ENCODE results near the gene USP34.
"Not testable (repeated sequence)": the region's sequence is repeated elsewhere in the genome, so short reads cannot be mapped to it uniquely, and the experiment has no call there.

Gene USP34

DNA sequence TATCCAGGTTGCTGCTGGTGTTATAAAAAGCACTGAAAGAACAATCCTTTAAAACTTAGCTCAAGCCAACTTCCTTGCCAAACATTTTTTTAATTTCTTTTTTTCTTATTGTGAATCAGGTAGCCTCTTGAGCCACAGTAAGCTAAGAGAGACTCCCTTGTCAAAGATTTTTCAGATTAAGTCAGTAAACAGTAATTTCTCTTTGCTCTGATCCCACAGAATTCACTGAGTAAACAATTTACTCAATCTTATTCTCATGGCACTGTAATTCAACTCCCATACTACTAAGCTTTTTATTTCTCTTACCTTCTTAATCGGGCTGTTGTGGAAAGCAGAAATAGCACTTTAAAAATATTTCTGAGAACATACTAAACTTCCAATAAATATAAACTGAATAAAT is 226.2 kb downstream of the USP34 start:
- no peak for DNase-seq

DNA sequence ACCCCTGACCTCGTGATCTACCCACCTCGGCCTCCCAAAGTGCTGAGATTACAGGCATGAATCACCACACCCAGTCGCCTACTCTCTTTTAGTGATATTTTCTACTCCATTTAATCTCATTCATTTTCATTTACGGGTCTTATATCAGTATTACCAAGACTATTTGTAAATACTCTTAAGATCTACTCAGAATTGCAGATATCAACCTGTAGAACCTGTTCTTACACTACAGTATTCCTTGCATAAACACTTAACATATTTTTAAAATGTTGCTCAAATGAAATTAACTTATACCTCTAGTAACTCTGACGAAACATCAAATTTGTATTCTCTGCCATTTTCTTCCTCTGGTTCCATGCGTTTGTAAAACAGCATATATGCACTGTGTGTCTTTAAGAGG is 229.6 kb downstream of the USP34 start:
- no peak for DNase-seq

DNA sequence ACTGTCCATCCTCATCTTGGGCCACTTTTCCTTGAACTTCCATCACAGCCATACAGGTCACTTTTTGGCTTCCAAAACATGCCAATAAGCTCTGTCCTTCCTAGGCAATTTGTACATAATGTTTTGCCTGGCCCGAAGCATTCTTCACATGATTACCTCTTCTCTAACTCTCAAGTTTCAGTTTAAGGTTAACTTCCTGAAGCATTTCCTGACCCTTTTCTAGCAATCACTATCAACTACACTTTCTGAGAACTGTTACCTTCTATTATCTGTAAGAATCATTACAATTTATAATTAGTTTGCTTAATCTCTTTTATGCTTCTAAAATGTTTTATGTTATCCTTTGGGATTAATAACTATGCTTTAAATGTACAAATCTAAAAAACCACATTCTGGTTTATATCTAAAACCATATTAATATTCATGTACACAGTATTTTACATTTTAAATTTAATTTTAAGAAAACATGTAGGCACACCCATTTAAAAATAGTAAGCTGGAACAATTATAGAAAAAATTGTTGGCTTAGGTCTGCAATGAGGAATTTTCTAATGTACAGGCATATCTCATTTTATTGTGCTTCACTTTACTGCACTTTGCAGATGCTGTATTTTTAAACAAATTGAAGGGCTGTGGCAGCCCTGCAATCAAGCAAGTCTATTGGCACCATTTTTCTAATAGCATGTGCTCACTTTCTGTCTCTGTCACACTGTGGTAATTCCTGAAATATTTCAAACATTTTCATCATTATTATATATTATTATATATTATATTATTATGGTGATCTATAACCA is 232.5 kb downstream of the USP34 start:
- no peak for DNase-seq

DNA sequence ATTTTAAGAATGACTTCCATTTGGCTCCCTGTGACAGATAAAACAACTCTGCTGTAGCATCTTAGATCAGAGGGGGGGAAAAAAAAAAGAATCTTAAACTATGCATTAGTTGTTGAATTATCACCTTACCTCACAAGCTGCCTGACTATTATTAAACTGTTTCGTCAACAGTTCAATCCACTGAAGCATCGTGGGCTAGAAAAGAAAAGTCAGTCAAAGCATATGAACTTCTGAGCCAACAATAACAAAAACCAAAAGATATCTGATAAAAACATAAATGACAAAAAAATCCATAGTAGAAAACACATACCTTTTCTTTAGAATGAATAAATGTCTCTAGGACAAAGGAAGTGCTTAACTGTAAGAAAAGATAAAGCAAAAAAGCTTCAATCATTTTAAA is 235.2 kb downstream of the USP34 start:
- no peak for DNase-seq

DNA sequence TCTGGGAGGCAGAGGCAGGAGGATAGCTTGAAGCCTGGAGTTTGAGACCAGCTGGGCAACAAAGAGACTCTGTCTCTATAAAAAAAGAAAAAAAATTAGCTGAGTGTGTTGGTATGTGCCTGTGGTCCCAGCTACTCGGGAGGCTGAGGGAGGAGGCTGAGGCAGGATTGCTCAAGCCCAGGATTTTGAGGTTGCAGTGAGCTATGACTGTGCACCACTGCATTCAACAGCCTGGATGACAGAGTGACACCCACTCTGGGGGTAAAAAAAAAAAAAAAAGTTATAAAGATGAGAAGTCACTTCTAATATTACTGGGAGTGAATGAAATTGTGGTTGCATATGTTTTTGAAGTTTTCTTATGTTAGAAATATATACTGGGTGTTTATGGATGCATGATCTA is 237.3 kb downstream of the USP34 start:
- no peak for DNase-seq

DNA sequence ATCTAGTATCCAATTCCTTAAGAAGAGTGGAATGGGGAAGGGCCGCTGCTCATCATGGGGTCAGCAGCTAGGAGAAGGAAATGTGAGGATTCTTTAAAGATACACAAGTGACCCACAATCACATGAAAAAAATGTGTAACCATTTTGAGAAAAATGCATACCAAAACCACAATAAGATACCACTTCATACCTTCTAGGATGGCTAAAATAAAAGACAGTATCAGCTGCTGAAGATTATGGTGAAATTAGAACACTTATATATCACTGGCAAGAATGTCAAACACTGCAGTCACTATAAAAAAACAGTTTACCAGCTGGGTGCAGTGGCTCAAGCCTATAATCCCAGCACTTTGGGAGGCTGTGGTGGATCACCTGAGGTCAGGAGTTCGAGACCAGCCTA is 241.0 kb downstream of the USP34 start:
- no peak for DNase-seq

DNA sequence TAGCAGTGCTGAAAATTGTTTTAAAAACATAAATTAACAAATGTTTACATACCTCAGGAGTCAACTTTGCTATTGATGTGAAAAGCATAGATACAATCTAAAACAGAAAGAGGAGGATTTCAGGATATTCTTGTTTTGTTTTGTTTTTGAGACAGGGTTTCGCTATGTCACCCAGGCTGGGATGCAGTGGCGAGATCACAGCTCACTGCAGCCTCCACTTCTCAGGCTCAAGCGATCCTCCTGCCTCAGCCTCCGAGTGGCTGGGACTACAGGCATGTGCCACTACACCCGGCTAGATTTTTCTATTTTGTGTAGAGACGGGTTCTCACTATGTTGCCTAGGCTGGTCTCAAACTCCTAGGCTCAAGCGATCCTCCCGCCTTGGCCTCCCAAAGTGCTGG is 248.3 kb downstream of the USP34 start:
- no peak for DNase-seq

DNA sequence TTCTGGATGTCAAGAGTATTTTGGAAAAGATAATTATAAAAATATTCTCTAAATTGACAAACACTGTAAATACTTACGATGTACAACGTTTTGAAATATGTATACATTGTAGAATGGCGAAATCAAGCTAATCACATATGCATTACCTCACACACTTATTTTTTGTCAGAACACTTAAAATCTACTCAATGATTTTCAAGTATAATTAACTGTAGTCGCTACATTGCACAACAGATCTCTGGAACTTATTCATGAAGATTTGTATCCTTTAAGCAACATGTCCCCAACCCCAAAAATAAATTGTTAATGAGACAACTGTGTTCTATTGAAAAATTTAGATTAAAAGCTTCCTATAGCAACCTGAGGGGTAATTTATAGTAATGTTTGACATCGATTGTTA is 249.1 kb downstream of the USP34 start:
- DNase-seq, result no peak

DNA sequence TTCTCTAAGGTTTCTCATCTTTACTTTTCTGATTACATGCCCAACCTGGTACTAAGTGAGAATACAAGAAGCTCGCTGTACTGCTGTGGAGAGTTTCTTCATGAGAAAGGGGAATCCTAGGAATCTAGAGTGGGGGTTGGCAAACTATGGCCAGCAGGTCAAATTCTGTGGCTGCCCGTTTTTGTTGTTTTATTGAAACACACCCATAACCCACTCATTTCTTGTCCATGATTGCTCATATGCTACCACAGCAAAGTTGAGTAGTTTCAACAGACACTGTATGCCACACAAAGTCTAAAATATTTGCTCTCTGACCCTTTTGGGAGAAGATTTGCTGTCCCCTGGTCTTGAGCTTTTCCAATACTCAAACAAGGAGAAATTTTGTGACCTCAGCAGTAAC is 250.1 kb downstream of the USP34 start:
- DNase-seq, result no peak

DNA sequence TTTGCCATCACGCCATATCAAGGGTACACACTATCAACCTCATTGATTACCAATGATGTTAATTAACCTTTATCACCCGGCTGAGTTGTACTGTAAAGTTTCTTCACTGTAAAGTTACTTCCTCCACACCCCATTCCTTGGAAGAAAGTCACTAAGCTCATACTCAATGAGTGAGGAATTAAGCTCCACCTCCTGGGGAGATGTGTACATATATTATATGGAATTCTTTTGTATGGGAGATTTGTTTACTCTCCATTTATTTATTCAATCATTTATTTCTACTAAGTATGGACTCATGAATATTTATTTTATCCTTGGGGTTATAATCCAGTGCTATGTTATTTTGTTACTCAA is 252.1 kb downstream of the USP34 start:
- no peak for DNase-seq

DNA sequence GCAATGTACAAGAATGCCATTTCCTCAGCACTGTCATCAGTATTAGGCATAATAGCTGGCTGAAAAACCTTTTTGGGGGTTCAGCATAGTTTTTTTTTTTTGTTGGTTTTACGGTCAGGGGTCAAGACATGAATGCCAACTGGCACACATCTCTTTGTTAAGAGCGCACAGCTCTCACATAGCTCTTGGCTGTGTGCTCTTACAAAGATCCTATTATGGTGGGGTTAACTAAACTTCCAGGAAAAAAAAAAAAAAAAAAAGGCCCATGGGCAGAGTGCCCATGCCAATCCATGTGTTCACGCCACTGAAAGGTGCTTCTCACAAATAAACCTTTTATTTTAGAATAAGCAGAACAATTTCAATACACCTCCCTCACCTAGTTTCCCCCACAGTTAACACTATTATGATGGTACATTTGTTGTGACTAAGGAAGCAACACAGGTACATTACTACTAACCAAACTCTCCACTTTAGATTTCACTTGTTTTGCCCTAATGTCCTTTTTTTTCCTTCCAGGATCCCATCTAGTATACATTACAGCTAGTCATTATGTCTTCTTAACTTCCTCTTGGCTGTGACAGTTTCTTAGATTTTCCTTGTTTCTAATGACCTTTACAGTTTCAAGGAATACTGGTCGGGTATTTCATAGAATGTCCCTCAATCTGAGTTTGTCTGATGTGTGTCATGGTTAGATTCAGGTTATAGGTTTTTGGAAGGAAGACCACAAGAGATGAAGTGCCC is 252.6 kb downstream of the USP34 start:
- DNase-seq, result no peak

DNA sequence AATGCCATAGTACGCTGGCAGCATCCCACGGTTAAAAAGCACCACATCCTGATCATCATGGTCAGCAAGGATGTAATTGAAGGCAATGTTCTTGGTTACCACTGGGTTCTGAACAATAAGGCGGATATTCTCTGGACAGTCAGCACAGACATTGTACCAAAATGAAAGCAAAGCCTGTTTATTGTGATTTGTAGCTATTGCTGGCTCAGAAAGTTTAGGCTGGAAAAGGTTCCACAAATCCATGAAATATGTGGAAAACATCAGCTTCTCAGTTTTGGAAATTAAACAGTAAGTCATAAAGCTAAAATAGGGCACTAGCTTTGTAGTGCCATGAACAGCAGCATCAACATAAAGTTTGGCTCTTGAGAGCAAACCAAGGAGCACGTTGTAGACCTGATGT is 256.7 kb downstream of the USP34 start:
- DNase-seq, result no peak

DNA sequence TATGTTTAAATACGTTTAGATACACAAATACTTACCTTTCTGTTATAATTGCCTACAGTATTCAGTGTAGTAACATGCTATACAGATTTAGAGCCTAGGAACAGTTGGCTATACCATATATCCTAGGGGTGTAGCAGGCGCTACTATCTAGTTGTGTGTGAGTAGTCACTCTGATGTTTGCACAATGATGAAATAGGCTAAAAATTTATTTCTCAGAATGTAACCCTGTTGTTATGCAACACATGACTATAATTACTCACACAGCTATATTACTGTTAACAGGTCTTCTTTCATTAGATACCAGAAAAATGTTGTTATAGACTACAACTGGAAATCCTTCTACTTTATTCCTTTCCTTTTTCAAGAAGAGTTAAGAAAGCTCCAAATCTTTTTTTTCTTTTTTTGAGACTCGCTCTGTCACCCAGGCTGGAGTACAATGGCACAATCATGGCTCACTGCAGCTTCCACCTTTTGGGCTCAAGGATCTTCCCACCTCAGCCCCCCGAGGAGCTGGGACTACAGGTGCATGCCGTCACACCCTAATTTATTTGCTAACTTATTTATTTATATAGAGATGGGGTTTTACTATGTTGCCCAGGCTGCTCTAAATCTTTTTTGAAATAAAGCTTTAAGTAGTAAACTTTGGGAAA is 260.4 kb downstream of the USP34 start:
- DNase-seq, result no peak

DNA sequence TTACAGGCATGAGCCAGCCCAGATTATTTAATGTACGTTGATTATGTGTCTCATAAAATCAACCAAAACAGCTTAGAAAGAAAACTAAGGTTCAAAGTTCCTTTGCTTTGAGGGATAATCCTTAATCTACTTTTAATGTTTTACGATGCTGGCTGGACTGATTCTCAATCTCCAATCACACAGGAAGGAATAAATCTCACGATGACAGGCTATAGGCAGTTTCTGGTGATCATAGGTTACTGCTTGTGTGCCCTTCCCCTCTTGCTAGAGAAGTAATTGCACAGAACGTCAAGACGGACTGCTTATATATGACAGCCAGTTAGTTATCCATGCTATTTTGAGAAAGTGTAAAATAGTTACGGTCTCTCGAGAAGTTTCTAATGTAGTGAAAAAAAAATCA is 265.8 kb downstream of the USP34 start:
- DNase-seq, result no peak

DNA sequence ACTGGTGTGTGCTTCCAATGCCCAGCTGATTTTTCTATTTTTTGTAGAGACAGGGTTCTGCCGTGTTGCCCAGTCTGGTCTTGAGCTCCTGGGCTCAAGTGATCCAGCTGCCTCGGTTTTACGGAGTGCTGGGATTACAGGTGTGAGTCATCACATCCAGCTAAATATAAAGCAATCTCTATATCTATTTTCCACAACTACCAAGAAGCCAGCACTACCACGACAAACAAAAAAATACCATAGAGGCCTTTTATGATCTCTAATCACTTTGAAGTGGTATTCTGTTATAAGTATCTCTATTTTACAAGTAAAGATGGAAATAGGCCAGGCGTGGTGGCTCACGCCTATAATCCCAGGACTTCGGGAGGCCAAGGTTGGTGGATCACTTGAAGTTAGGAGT is 274.2 kb downstream of the USP34 start:
- no peak for DNase-seq

DNA sequence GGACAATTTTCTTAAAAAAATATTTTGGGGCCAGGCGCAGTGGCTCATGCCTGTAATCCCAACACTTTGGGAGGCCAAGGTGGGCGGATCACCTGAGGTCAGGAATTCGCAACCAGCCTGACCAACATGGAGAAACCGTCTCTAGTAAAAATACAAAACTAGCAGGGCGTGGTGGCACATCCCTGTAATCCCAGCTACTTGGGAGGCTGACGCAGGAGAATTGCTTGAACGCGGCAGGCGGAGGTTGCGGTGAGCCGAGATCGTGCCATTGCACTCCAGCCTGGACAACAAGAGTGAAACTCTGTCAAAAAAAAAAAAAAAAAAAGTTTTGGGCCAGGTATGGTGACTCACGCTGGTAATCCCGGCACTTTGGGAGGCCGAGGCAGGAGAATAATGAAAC is 276.2 kb downstream of the USP34 start:
- not testable (repeated sequence) for DNase-seq

DNA sequence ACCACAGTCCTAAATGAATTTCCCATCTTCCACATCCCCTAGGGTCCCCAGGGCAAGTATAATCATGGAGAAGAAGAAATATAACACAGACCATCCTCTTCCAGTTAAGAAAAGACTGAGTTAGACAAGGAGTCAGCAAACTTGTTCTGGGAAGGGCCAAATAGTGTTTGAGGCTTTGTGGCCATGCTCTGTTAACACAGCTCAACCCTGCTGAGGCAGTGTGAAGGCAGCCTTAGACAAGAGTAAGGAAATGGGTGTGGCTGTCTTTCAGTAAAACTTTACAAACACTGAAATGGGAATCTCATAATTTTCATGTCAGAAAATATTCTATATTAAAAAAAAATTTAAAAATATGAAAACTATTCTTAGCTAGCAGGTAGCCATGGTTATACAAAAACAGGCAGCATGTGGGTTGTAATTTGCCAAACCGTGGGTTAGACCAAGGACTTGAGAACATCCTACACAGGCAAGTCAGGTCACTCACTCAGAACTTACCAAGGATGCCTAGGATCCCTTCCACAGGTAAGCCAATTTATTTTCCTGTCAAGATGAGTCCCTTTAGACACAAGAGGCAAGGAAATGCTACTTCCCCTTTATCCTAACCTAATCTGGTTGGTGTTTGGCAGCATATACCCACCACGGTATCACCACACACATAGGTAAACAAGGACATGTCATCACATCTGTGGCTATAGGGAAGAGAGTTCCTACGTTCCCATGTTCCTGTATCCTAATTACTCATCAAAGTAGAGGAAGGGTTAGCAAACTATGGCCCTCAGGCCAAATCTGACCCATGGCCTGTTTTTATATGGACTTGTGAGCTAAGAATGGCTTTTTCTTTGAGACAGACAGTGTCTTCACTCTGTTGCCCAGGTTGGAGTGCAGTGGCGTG is 277.0 kb downstream of the USP34 start:
- no peak for DNase-seq

DNA sequence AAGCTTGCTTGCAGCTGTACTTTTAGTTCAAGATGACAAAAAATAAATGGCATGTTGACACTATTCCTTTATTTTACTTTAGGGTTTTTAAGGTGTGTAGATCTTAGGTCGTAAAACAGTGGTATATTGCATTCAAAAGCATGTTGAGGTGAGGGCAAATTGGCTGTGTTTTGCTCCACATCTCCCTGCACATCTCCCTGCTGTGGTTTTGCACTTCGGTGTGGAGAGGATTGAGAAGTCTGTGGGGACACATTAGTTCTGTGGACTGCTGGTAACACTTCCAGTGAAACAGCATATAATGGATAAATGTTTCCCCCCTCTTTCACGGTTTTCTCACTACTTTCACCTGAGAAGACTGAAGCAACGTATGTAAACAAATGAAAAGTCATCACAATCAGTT is 283.8 kb downstream of the USP34 start:
- DNase-seq, result no peak

DNA sequence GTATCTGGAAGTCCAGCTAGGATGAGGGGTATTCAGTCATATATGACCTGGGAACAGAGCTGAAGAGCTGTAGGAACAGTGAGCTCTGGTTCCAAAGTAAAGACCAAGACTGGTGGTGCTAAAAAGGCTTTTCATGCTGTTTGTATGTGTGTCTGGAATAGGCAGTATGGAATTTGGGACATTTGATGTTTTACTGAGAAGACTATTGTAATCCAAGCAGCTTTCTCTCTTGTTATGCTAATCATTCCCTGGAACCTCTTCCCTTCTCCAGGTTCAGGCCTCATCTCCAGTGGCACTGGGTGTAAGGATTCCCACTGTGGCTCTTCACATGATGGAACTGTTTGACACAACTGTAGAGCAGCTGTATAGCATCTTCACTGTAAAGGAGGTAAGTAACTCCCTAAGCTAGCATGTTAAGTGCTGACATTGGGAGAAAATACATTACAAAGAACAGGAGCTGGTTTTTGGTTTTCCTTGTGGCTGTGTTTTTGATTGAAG is 285.6 kb downstream of the USP34 start:
- DNase-seq, result no peak

DNA sequence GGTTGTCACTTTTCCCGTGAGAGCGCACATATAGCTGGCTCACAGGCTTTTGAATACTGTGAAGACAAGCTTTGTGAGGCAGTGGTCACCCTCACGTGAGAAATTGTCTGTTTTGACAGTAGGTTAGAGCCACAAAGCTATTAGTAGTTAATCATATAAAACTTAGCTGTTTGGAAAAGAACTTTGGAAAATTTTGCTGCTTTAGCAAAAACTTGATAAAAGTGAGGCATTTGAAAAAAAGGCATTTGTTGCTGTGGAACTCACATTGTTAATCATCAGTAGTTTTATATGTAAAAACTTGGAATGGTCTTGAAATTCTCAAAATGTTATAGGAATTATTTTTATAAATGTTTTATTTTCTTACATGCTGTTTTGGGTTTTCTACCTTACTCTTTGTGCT is 286.6 kb downstream of the USP34 start:
- DNase-seq, result no peak

DNA sequence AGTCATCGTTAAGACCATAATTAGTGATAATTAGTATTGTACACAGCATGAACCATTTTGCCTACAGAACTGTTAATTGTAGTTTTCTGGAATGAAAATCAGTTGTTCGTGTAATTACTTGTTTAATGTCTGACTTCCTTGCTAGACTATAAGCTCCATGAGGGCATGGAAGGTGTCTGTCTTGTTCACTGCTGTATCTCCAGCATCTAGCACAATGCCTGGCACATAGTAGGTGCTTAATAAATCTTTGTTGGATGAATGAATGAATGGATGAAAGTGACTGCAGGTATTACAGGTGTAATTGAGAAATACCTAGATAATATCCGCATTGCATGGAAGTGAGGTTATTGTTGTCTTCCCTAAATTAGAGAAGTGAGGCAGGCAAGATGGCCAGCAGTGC is 287.1 kb downstream of the USP34 start:
- no peak for DNase-seq

DNA sequence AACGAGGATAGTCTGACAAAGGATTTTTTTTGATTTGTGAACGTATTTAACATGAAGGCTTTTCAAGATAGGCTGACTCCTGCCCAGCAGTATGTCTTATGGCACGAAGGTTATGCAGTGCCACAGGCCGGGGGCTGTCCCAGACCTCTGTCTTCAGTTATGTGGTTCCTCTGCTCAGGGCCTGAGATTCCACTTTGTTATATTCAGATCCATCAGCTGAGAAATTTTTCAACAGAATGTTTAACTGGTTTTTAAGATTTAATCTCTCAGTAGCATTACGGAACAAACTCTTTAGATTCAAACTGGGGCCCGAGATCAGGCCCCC is 288.9 kb downstream of the USP34 start:
- no peak for DNase-seq

DNA sequence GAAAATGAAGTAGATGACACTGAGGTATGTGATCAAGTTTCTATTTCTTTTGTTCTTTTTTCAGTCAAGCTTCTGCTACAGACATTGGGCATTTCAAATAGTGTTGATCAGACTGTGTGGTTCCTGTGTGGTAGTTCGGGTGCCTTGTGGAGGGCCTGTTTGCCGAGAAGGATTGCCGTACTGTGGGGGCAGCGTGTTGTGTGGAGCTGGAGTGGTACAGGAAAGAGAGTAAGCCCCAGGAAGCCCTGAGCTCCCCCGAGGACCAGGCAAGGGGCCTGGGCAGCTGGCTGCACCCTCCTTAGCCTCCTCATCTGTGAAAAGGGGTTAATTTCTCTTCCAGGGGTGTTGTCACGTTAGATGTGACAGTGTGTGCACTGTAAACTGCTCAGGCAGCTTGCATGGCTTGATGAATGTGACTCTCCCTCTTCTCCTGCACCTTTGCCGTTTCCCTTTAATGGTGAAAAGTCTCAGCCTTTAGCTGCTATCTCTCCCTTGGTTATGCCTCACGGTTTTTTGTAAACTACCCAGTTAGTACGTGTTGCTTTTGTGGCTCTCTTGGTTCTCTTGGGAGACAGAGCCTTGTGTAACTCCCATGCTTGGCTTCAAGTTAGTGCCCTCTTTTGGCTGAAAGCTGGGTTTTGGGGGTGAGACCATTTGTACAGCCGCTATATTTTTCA is 289.4 kb downstream of the USP34 start:
- no peak for DNase-seq
